A673 (cell line): ENCODE results near the gene SCRN1. TPM values are rescaled to one million over a fixed set of nuclear protein-coding genes. Genes with fewer than 3 reads are reported as not detected.

Experiments used
- Bru-seq: library from RNA; stranded (reverse); fragments of 400-500 nt; gene quantifications from one replicate; lab custom pipeline; 2021; lab: Mats Ljungman, UMichigan
- BruChase-seq, 2 experiments: library from RNA; stranded (reverse); fragments of 400-500 nt; gene quantifications; one replicate each; lab custom pipeline; 2021; lab: Mats Ljungman, UMichigan
- BruUV-seq: library from RNA; stranded (reverse); fragments of 400-500 nt; replicated peaks from 2 replicates; lab custom pipeline; 2021; lab: Mats Ljungman, UMichigan
- CTCF ChIA-PET: fragments of 300-600 bp; sonication (Branson Sonifier 250); formaldehyde crosslinking; loops from one replicate; lab custom pipeline; 2022; ENCODE audit warnings: antibody characterized with exemption; lab: Charles Lee
- POLR2A ChIA-PET: fragments of 300-600 bp; sonication (Branson Sonifier 250); formaldehyde crosslinking; loops from one replicate; lab custom pipeline; 2022; ENCODE audit warnings: antibody characterized with exemption; ENCODE audit not compliant: low non-redundant PET; lab: Charles Lee
- DNase-seq: peaks from one replicate; pipeline ENCODE4 v3.0.0-alpha.2; 2015; ENCODE audit warnings: low spot score
- H3K27ac ChIP-seq: fragments of 200-600 bp; sonication (generic); 2 replicates; pipeline ENCODE4 v1.5.1; 2016; ENCODE audit warnings: mixed run types, low read depth, mild to moderate bottlenecking, mixed read lengths, antibody characterized with exemption, low read length; ENCODE audit not compliant: poor library complexity, severe bottlenecking
- H3K27me3 ChIP-seq: fragments of 200-600 bp; sonication (generic); replicated peaks from 2 replicates; pipeline ENCODE4 v1.6.1; 2017; ENCODE audit warnings: mixed run types, low read depth, mild to moderate bottlenecking, mixed read lengths, antibody characterized with exemption, low read length; ENCODE audit not compliant: insufficient read depth, poor library complexity
- H3K36me3 ChIP-seq: fragments of 200-600 bp; sonication (generic); 2 replicates; pipeline ENCODE4 v1.6.1; 2016; ENCODE audit warnings: mixed run types, mild to moderate bottlenecking, mixed read lengths, antibody characterized with exemption, low read length; ENCODE audit not compliant: insufficient read depth, poor library complexity, severe bottlenecking
- H3K4me1 ChIP-seq: fragments of 200-600 bp; sonication (generic); 2 replicates; pipeline ENCODE4 v1.6.1; 2017; ENCODE audit warnings: mixed run types, mild to moderate bottlenecking, mixed read lengths, antibody characterized with exemption, low read length; ENCODE audit not compliant: insufficient read depth, poor library complexity, severe bottlenecking
- H3K4me3 ChIP-seq: fragments of 200-600 bp; sonication (generic); 2 replicates; pipeline ENCODE4 v1.5.1; 2016; ENCODE audit warnings: low read depth, mixed run types, mild to moderate bottlenecking, mixed read lengths, low read length; ENCODE audit not compliant: poor library complexity, severe bottlenecking
- H3K9me3 ChIP-seq: fragments of 200-600 bp; sonication (generic); 2 replicates; pipeline ENCODE4 v1.6.1; 2016; ENCODE audit warnings: mixed run types, low read depth, mild to moderate bottlenecking, mixed read lengths, antibody characterized with exemption, low read length; ENCODE audit not compliant: poor library complexity, severe bottlenecking
- EZH2 ChIP-seq: fragments of 200-600 bp; sonication (generic); IDR thresholded peaks from 2 replicates; pipeline ENCODE4 v1.6.1; 2017; ENCODE audit warnings: borderline replicate concordance, low read depth, mild to moderate bottlenecking, mixed read lengths, antibody characterized with exemption, low read length; ENCODE audit not compliant: poor library complexity, severe bottlenecking
- intact Hi-C: fragments of 100-400 bp; cut with micrococcal nuclease; formaldehyde crosslinking; loops from one replicate; pipeline ENCODE4 v1.10.0; 2022; ENCODE audit not compliant: unreplicated experiment
- long read RNA-seq: library from polyadenylated mRNA; stranded (forward); transcript quantifications from one replicate; pipeline ENCODE4 v2.0.0, GENCODE V29; 2022
- total RNA-seq: library from RNA; stranded (reverse); gene quantifications from 2 replicates; pipeline ENCODE4 v1.2.3, GENCODE V29; 2021
- TF ChIP-seq, protein P1 (sequence below): fragments of 300-800, 200-600 bp; sonication (generic); conservative IDR thresholded peaks from 2 replicates; pipeline ENCODE4 v1.5.1; 2017; ENCODE audit warnings: low read depth, mild to moderate bottlenecking, antibody characterized with exemption, low read length, moderate library complexity, mixed read lengths

SCRN1 gene, protein sequence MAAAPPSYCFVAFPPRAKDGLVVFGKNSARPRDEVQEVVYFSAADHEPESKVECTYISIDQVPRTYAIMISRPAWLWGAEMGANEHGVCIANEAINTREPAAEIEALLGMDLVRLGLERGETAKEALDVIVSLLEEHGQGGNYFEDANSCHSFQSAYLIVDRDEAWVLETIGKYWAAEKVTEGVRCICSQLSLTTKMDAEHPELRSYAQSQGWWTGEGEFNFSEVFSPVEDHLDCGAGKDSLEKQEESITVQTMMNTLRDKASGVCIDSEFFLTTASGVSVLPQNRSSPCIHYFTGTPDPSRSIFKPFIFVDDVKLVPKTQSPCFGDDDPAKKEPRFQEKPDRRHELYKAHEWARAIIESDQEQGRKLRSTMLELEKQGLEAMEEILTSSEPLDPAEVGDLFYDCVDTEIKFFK
- total RNA-seq (83.9 and 84.3 TPM in 2 replicates), Bru-seq, nascent RNA (percentile 82 among the genes with signal in this experiment), BruChase-seq, experiment 1, labeled RNA remaining after a 2-hour chase (percentile 83 among the genes with signal in this experiment), BruChase-seq, experiment 2, labeled RNA remaining after a 6-hour chase (percentile 92 among the genes with signal in this experiment)
- long read RNA-seq, full-length matches to known transcripts: 144 of 204 reads
- long read RNA-seq, partial matches to known transcripts: 3 of 204 reads
- long read RNA-seq, other reads (novel, unspliced or antisense): 57 of 204 reads

DNA sequence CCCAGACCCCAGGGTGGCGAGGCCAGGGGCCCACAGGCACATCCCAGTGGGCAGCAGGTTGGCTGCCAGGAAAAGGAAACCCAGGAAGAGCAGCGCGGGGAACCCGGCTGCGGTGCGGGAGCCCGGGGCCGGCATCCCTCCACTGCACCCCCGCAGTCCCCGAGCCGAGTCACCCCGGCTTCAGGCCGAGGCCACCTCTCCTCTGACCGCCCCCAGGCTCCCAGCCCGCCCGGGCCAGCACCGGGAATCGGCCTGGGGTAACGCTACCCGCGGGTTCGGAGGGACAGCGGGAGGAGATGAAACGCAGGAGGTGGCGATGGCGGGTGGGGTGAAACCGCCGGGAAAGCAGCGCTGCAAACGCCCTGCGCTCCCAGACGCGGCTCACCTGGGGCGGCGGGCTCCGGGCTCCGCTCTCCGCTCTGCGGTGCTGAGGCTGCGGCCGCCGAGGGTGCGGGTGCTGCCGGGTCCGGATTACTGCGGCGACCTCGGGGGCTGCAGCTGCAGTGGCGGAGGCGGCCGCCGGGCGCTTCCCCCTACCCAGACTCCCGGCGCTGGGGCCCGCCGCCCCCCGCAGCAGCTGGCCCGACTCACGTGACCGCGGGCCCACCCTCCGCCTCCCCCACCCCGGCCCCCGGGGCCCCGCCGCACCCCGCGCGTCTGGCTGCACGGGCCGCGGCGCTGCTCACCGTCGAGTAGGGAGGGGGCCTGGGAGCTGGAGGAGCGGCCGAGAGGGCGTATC is at the start of gene SCRN1:
TSS of gene SCRN1 (minus strand) at position 545 of the 739 bp plus-strand sequence. CDS start 20,734 bp downstream, outside the sequence.
- peak within 1 kb of the TSS; percentile 100 for H3K4me3 ChIP-seq
- TF ChIP-seq EZH2: no peak
- TF ChIP-seq, protein P1, sequence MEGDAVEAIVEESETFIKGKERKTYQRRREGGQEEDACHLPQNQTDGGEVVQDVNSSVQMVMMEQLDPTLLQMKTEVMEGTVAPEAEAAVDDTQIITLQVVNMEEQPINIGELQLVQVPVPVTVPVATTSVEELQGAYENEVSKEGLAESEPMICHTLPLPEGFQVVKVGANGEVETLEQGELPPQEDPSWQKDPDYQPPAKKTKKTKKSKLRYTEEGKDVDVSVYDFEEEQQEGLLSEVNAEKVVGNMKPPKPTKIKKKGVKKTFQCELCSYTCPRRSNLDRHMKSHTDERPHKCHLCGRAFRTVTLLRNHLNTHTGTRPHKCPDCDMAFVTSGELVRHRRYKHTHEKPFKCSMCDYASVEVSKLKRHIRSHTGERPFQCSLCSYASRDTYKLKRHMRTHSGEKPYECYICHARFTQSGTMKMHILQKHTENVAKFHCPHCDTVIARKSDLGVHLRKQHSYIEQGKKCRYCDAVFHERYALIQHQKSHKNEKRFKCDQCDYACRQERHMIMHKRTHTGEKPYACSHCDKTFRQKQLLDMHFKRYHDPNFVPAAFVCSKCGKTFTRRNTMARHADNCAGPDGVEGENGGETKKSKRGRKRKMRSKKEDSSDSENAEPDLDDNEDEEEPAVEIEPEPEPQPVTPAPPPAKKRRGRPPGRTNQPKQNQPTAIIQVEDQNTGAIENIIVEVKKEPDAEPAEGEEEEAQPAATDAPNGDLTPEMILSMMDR: no peak
- peaks cover 16% of the 10 kb centered on the region for H3K4me1 ChIP-seq
- intact Hi-C loops: loop anchor here (2.0 kb wide), 1 partner anchor 37 kb away; the partner anchor contains the start of gene FKBP14
- POLR2A ChIA-PET: interaction anchor here (0.6 kb wide), 1 partner anchor 813 kb away, joined by 15 read pairs; no protein-coding TSS in a partner anchor
- peak within 1 kb of the TSS; percentile 93 for H3K27ac ChIP-seq
- DNase-seq: peak; percentile 71
- peaks cover 10% of the 10 kb centered on the region for H3K9me3 ChIP-seq
- H3K27me3 ChIP-seq: no peaks in the 10 kb centered on the region
- CTCF ChIA-PET: interaction anchor here (0.6 kb wide), 1 partner anchor 1033 kb away, joined by 6 read pairs; no protein-coding TSS in a partner anchor
- no TSS peak for BruUV-seq
- no peaks in the 10 kb centered on the region for H3K36me3 ChIP-seq

- Histone ChIP-seq H3K36me3 (no peaks in the 10 kb centered on the region), H3K9me3 (no peaks in the 10 kb centered on the region), H3K27ac (no peak overlapping the region), H3K4me3 (no peak overlapping the region), H3K4me1 (no peaks in the 10 kb centered on the region), H3K27me3 (no peaks in the 10 kb centered on the region)
- TF ChIP-seq, protein P1: no peak
- TF ChIP-seq EZH2: no peak
- DNase-seq: no peak
- intact Hi-C loops: no loop called here
- BruUV-seq: no TSS peak
- ChIA-PET CTCF (no interaction called here), POLR2A (no interaction called here)
Measured at GRCh38 chr7:30038196-30038980, 48.8 kb upstream of the SCRN1 start.
